Esophagus squamous epithelium (tissue), 4 donors: ENCODE data around the gene GLP2R.

Experiments
- POLR2A ChIP-seq, 4 donors: fragments of 450-650 bp; IDR thresholded peaks; one replicate each; pipeline ENCODE4 v1.6.1; 2017; ENCODE audit warnings: antibody characterized with exemption in 4 of 4, mild to moderate bottlenecking in 4 of 4, moderate library complexity in 3 of 4
- TF ChIP-seq, protein P1 (sequence below), 6 experiments: fragments of 450-650 bp in 4 of 6; fragments of 200-600 bp in 2 of 6; sonication (generic) in 2 of 6; IDR thresholded peaks; one replicate each; pipeline ENCODE4 v1.5.1; 2016 to 2019; ENCODE audit warnings: antibody characterized with exemption in 6 of 6, mild to moderate bottlenecking in 4 of 6, moderate library complexity in 4 of 6

DNA sequence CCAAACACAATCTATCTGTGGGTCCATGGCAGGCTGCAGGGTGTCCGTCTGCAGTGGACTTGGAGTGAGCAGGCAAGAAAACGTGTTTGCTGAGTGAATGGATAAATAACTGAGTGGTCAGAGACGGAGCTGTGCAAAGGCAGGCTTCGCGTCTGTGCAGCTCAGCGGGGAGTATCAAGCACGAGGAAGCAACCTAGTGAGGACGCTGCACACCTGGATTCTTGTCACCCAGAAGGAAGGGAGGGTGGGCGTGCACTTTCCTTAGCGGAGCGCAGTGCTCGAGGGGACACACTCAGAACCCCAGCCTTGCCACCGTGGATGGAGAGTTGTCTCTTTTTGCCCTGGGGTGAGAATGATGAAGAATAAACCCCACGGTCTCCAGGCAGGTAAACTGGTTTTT, 80.9 kb downstream of the GLP2R start:
- TF ChIP-seq, protein P1, sequence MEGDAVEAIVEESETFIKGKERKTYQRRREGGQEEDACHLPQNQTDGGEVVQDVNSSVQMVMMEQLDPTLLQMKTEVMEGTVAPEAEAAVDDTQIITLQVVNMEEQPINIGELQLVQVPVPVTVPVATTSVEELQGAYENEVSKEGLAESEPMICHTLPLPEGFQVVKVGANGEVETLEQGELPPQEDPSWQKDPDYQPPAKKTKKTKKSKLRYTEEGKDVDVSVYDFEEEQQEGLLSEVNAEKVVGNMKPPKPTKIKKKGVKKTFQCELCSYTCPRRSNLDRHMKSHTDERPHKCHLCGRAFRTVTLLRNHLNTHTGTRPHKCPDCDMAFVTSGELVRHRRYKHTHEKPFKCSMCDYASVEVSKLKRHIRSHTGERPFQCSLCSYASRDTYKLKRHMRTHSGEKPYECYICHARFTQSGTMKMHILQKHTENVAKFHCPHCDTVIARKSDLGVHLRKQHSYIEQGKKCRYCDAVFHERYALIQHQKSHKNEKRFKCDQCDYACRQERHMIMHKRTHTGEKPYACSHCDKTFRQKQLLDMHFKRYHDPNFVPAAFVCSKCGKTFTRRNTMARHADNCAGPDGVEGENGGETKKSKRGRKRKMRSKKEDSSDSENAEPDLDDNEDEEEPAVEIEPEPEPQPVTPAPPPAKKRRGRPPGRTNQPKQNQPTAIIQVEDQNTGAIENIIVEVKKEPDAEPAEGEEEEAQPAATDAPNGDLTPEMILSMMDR (IDR thresholded peaks at IDR 0.05), result no peak
- TF ChIP-seq POLR2A (IDR thresholded peaks at IDR 0.05), result no peak
